A204.1 (cell line): ENCODE results near the gene LCP1.

Experiments used
- FAIRE-seq: peaks from 2 replicates; lab custom pipeline; 2012; peaks lifted over from hg19 to GRCh38; lab: Jason Lieb, UNC

Gene LCP1

GRCh38 chr13:46097663-46098062 lies 84.3 kb downstream of the LCP1 start:
- no peak for FAIRE-seq

GRCh38 chr13:46097015-46097414 lies 85.0 kb downstream of the LCP1 start:
- FAIRE-seq: no peak

DNA sequence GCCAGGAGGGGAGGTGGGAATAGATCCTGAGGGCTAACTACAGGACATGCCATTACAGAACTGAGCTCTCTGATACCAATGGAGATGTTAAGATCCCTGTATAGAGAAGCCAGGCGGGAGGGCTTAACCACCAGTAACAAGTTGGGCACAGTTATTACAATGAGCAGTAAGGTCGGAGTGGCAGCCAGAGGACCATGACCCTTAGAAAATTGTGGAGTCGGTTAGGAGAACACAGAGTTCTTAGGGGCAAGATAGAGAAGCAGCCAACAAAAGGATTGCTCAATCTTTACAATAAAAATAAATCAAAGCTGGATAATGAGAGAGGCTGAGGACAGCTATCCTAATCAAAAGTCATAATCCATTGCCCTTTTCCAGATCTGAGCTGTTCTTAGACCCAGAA lies 87.5 kb downstream of the LCP1 start:
- no peak for FAIRE-seq

DNA sequence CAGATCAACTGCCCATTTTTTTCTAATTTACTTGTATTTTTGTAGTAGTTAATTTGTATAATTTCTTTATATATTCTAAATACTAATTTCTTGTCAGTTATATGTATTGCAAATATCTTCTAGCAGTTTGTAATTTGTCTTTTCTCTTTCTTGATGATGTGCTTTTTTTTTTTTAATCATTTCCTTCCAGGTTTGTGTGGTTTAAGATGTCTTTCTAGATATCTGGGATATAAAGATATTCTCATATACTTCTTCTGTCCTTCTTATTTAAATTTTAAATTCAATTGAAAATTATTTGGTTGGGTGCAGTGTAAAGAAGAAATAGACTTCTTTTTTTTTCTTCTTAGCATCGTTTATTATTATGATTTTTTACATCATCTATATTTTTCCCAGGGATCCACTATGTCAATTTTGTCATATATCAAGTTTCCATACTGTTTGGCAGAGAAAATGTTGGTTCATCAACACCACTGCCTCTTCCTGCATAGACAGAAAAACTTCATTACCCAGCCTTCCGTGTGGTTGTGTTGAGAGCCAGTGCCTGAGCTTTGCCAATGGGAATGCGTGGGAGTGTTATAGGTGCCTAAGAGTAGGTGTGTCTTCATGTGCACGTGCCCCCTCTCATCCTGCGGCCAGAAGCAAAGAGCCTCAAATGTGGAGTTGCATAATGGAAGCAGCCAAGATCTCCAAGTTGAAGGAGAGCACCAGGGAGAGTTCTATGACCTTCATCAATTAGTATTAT lies 93.0 kb downstream of the LCP1 start:
- FAIRE-seq: no peak

- no peak for FAIRE-seq
Observed at GRCh38 chr13:46087481-46087880, 94.5 kb downstream of the LCP1 start.

DNA sequence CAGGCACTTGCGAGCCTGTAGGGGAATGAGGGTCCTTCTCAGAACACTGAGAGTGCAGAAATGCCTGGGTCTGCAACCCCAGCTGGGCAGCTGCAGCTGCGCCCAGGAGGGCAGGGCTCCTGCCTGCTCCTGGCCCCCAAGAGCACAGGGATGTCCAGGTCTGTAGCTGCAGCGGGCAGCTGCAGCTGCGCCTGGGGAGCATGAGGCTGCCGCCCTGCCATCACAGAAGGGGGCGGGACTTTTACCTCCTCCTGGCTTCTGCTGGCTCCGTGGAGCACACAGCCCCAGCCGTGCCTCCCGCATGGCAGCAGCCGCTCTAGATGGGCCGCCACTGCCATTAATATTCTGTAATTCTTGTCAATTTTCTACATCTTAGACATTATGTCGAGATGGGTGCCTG lies 95.0 kb downstream of the LCP1 start:
- no peak for FAIRE-seq

DNA sequence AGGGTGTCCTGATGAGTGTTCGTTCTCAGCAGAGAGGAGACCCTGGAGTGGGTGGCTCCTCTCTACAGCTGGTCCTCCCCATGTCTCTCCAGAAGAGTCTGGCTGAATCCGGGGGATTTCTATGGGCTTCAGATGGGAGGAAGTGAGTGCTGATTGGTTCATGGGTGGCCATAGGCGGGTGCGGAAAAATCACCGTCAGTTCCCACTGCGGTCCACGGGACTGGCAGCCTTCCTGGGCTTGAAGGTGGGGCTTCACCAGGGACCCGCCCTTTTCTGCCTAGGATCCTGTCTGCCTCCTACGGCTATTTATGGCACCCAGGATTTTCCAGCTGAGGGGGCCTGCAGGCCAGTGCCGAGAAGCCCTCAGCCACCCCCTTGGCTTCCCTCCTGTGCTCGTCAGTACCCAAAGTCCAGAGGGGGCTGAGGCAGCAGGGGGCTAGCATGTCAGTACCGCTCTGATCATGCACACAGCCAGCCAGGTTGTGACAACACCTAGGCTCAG lies 95.5 kb downstream of the LCP1 start:
- FAIRE-seq: no peak

GRCh38 chr13:46085737-46086136 lies 96.2 kb downstream of the LCP1 start:
- FAIRE-seq: no peak

DNA sequence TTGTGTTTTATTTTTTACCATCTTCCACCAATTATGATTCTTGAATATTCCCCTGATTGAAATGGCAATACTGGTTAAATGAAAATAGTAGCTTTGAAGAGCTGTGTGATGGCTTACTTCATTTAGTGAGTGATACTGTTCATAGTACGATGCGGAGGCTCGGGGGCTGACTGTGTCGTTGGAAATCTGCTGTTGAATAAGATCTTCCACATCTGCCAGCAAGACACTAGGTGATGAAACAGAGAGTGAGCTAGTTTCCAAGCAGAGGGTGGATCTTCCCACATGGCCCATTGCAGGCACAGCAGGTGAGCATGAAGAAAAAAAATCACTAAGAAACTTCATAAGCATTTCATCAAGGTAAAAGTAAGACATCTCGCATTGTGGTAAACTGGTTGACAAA lies 99.7 kb downstream of the LCP1 start:
- no peak for FAIRE-seq

DNA sequence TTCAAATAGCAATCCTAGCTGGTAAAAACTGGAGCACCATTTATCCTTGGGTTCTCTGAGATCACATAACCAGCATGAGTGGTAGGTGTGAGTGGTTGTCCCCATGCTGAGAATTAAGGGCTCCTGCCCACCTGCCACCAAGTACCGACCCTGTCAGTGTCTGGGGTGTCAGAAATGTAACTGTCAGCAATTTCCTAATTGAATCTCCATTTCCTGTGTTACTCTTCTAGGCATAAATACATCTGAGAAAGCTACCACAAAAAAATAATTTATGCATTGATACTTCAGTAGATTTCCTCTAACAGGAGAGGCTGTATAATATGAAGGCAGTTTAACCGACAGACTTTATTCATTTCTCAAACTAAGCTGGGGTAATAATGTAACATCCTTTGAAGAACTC lies 102.2 kb downstream of the LCP1 start:
- FAIRE-seq: no peak

DNA sequence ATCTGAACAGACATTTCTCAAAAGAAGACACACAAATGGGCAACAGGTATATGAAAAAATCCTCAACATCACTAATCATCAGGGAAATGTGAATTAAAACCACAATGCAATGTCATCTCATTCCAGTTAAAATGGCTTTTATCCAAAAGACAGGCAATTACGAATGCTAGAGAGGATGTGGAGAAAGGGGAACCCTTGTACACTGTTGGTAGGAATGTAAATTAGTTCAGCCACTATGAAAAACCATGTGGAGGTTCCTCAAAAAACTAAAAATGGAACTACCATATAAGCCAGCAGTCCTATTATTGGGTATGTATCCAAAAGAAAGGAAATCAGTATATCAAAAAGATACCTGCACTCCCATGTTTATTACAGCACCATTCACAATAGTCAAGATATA lies 104.7 kb downstream of the LCP1 start:
- FAIRE-seq: no peak

- FAIRE-seq: no peak
Observed at GRCh38 chr13:46076827-46077226, 105.2 kb downstream of the LCP1 start.
